ENCODE measurements around the gene NT5DC4. TPM values are rescaled to one million over a fixed set of nuclear protein-coding genes. Genes with fewer than 3 reads are reported as not detected.
"Not testable (repeated sequence)": the region's sequence is repeated elsewhere in the genome, so short reads cannot be mapped to it uniquely, and the experiment has no call there.

NT5DC4 gene
- total RNA-seq, 2 experiments from 2014 or later = not detected

DNA sequence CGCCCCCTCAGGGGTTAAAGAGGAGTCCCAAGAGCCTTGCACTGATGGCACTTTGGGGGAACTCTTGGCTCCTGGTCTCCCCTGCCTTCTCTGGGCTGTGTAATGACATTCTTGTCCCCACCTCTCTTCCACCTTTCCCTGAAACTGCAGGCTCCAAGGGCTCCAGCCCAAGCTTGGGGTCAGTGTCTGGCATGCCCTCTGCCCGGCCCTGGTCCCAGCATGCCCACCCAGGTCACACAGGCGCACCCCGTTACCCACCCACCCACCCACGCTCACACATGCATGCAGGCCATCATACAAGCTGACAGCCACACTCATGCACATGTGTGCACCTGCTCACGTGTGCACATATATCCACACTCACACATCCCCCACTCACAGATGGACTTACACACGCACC lies 6.9 kb upstream of the NT5DC4 start:
- ChIA-PET POLR2A (no interaction called here), CTCF (ENCODE audit: unreplicated experiment) (no interaction called here)
- Histone ChIP-seq H3K4me2 (ENCODE audit: low read length) (no peak overlapping the region), H3K4me3 (ENCODE audit: low read depth, low read length, poor library complexity, severe bottlenecking) (no peak overlapping the region), H2AFZ (ENCODE audit: low read length) (no peak overlapping the region), H3K4me1 (ENCODE audit: insufficient read depth, low read length, poor library complexity, severe bottlenecking) (peaks cover under 1% of the 10 kb centered on the region), H3K27ac (ENCODE audit: low read depth, low read length, poor library complexity, severe bottlenecking) (no peak overlapping the region), H3K79me2 (ENCODE audit: insufficient read depth, low read depth, low read length) (no peaks in the 10 kb centered on the region), H3K9me2 (ENCODE audit: insufficient read depth, low read length) (no peaks in the 10 kb centered on the region), H3K36me3 (ENCODE audit: insufficient read depth, low read length) (no peaks in the 10 kb centered on the region), H3K9me3 (ENCODE audit: low read length) (0 out of 2 replicates have a peak, but pooled peaks cover 6% of the 10 kb centered on the region), H4K20me1 (ENCODE audit: insufficient read depth, low read length) (no peaks in the 10 kb centered on the region)
- TF ChIP-seq CTCF (conservative IDR thresholded peaks at IDR 0.05; ENCODE audit: low read length) (no peak), EZH2phosphoT487 (IDR thresholded peaks at IDR 0.05; ENCODE audit: borderline replicate concordance, low read depth, low read length) (no peak)
- no TSS peak for BruUV-seq (replicated peaks)
- intact Hi-C loops (cut with micrococcal nuclease; ENCODE audit: unreplicated experiment) = no loop called here
- DNase-seq (ENCODE audit: low spot score) = no peak

GRCh38 chr2:112714331-112714730 lies 6.5 kb upstream of the NT5DC4 start:
- Histone ChIP-seq H3K4me3 (ENCODE audit: low read depth, low read length, poor library complexity, severe bottlenecking) (no peak overlapping the region), H3K27ac (ENCODE audit: low read depth, low read length, poor library complexity, severe bottlenecking) (no peak overlapping the region), H3K4me1 (ENCODE audit: insufficient read depth, low read length, poor library complexity, severe bottlenecking) (no peaks in the 10 kb centered on the region), H3K4me2 (ENCODE audit: low read length) (no peak overlapping the region), H3K79me2 (ENCODE audit: insufficient read depth, low read depth, low read length) (no peaks in the 10 kb centered on the region), H4K20me1 (ENCODE audit: insufficient read depth, low read length) (no peaks in the 10 kb centered on the region), H2AFZ (ENCODE audit: low read length) (no peak overlapping the region), H3K9me2 (ENCODE audit: insufficient read depth, low read length) (no peaks in the 10 kb centered on the region), H3K9me3 (ENCODE audit: low read length) (0 out of 2 replicates have a peak, but pooled peaks cover 6% of the 10 kb centered on the region), H3K36me3 (ENCODE audit: insufficient read depth, low read length) (no peaks in the 10 kb centered on the region)
- no TSS peak for BruUV-seq (replicated peaks)
- no peak for DNase-seq (ENCODE audit: low spot score)
- ChIA-PET CTCF (ENCODE audit: unreplicated experiment) (no interaction called here), POLR2A (no interaction called here)
- TF ChIP-seq EZH2phosphoT487 (IDR thresholded peaks at IDR 0.05; ENCODE audit: borderline replicate concordance, low read depth, low read length) (no peak), CTCF (conservative IDR thresholded peaks at IDR 0.05; ENCODE audit: low read length) (no peak)
- intact Hi-C loops (cut with micrococcal nuclease; ENCODE audit: unreplicated experiment) = no loop called here

- Histone ChIP-seq H3K9me2 (ENCODE audit: insufficient read depth, low read length) (no peaks in the 10 kb centered on the region), H4K20me1 (ENCODE audit: insufficient read depth, low read length) (no peaks in the 10 kb centered on the region), H3K4me1 (ENCODE audit: insufficient read depth, low read length, poor library complexity, severe bottlenecking) (no peaks in the 10 kb centered on the region), H3K4me3 (ENCODE audit: low read depth, low read length, poor library complexity, severe bottlenecking) (no peak overlapping the region), H3K4me2 (ENCODE audit: low read length) (no peak overlapping the region), H3K79me2 (ENCODE audit: insufficient read depth, low read depth, low read length) (no peaks in the 10 kb centered on the region), H3K27ac (ENCODE audit: low read depth, low read length, poor library complexity, severe bottlenecking) (no peak overlapping the region), H2AFZ (ENCODE audit: low read length) (no peak overlapping the region), H3K9me3 (ENCODE audit: low read length) (0 out of 2 replicates have a peak, but pooled peaks cover 6% of the 10 kb centered on the region), H3K36me3 (ENCODE audit: insufficient read depth, low read length) (no peaks in the 10 kb centered on the region)
- DNase-seq (ENCODE audit: low spot score) = no peak
- BruUV-seq (replicated peaks) = no TSS peak
- TF ChIP-seq CTCF (conservative IDR thresholded peaks at IDR 0.05; ENCODE audit: low read length) (no peak), EZH2phosphoT487 (IDR thresholded peaks at IDR 0.05; ENCODE audit: borderline replicate concordance, low read depth, low read length) (no peak)
- intact Hi-C loops (cut with micrococcal nuclease; ENCODE audit: unreplicated experiment) = no loop called here
- POLR2A ChIA-PET = no interaction called here
- CTCF ChIA-PET (ENCODE audit: unreplicated experiment) = no interaction called here
Observed at GRCh38 chr2:112714836-112715631, 5.8 kb upstream of the NT5DC4 start.

DNA sequence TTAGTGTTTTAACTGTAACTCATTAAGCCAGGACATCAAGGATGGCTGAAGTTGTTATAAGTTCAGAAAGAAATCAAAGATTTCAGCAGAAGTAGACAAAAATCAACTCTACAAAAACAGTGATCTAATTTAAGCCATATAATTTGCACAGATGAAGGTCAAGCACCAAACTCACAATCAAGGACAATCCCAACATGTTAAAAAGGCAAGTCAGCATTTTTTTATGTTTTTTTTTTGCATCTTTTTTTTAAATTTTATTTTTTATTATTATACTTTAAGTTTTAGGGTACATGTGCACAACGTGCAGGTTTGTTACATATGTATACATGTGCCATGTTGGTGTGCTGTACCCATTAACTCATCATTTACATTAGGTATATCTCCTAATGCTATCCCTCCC lies 4.7 kb upstream of the NT5DC4 start:
- CTCF ChIA-PET (ENCODE audit: unreplicated experiment); DNase-seq (ENCODE audit: low spot score); H3K27ac ChIP-seq (ENCODE audit: low read depth, low read length, poor library complexity, severe bottlenecking); H3K4me1 ChIP-seq (ENCODE audit: insufficient read depth, low read length, poor library complexity, severe bottlenecking); H3K4me2 ChIP-seq (ENCODE audit: low read length); BruUV-seq (replicated peaks); H2AFZ ChIP-seq (ENCODE audit: low read length); H3K36me3 ChIP-seq (ENCODE audit: insufficient read depth, low read length); H3K9me3 ChIP-seq (ENCODE audit: low read length); intact Hi-C loops (cut with micrococcal nuclease; ENCODE audit: unreplicated experiment); H3K79me2 ChIP-seq (ENCODE audit: insufficient read depth, low read depth, low read length); POLR2A ChIA-PET; H4K20me1 ChIP-seq (ENCODE audit: insufficient read depth, low read length); H3K9me2 ChIP-seq (ENCODE audit: insufficient read depth, low read length); H3K4me3 ChIP-seq (ENCODE audit: low read depth, low read length, poor library complexity, severe bottlenecking): not testable (repeated sequence)

All from OCI-LY7 (cell line).